HUES64 (cell line): Measurements from ENCODE around the gene TAF6L. TPM values are rescaled to one million over a fixed set of nuclear protein-coding genes. Genes with fewer than 3 reads are reported as not detected.
"Not testable (repeated sequence)": the region's sequence is repeated elsewhere in the genome, so short reads cannot be mapped to it uniquely, and the experiment has no call there.

Experiments
- H3K27ac ChIP-seq: 2 replicates; pipeline ENCODE4 v1.7.0; 2013; ENCODE audit warnings: low read depth, low read length, inconsistent platforms
- H3K27me3 ChIP-seq: 2 replicates; pipeline ENCODE4 v1.6.1; 2013; ENCODE audit warnings: mild to moderate bottlenecking, low read length; ENCODE audit not compliant: insufficient read depth
- H3K36me3 ChIP-seq: 2 replicates; pipeline ENCODE4 v1.6.1; 2013; ENCODE audit warnings: mild to moderate bottlenecking, low read length; ENCODE audit not compliant: insufficient read depth
- H3K4me1 ChIP-seq: 2 replicates; pipeline ENCODE4 v1.6.1; 2013; ENCODE audit warnings: mild to moderate bottlenecking, low read length, moderate library complexity; ENCODE audit not compliant: insufficient read depth
- H3K4me3 ChIP-seq: 2 replicates; pipeline ENCODE4 v1.5.1; 2013; ENCODE audit warnings: mild to moderate bottlenecking, low read length, moderate library complexity
- H3K9ac ChIP-seq: 2 replicates; pipeline ENCODE4 v1.6.1; 2013; ENCODE audit warnings: mild to moderate bottlenecking, low read depth, low read length
- H3K9me3 ChIP-seq: 2 replicates; pipeline ENCODE4 v1.6.1; 2013; ENCODE audit warnings: low read depth, low read length; ENCODE audit not compliant: insufficient read depth
- WGBS: fragments of 150-250, 120-280 bp; methylation state at CpG from one replicate; pipeline ENCODE4 v1.1.7; 2013; ENCODE audit warnings: missing lambda C conversion rate; 5-methylcytosine and 5-hydroxymethylcytosine counted together
- polyA plus RNA-seq, 2 experiments: library from polyadenylated mRNA; stranded (reverse); fragments of 50-300 nt; gene quantifications; one replicate each; pipeline ENCODE4 v1.2.3, GENCODE V29; 2013

TAF6L gene
- 20.6 TPM for polyA plus RNA-seq (2013, experiment 1 of 2)
- 27.1 TPM for polyA plus RNA-seq (2013, experiment 2 of 2)

GRCh38 chr11:62771144-62772021, at the start of gene TAF6L:
Gene TAF6L, plus strand, starts transcription at chr11:62771396. Its CDS starts 4,388 bp downstream, at chr11:62775784.
- Histone ChIP-seq H3K9ac (peak within 1 kb of the TSS; percentile 79), H3K9me3 (no peaks in the 10 kb centered on the region), H3K4me1 (peaks cover 9% of the 10 kb centered on the region; the same call in 1 of the 2 replicates), H3K27me3 (no peaks in the 10 kb centered on the region), H3K36me3 (peaks cover 27% of the 10 kb centered on the region), H3K27ac (peak within 1 kb of the TSS; percentile 96), H3K4me3 (peak within 1 kb of the TSS; percentile 95)
- WGBS = under 1% methylated on average over 54 of the region's 60 CpGs

DNA sequence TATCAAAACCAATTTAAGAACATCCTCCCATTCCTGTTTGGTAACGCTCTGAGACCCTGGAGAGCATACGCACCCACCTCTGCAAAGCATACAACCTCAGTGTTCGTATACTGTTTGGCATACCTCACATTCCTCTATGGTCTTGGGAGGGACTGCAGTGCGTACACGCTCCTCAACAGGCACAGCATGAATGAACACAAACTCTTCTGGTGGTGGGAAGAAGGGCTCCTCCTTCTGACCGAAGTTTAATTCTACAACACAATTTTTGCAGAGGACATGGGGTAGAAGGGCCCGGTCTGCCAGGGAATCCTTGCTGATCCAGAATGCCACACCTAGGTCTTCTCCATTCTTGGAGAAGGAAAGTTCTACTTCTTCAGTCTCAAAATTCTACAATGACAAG, 49.2 kb upstream of the TAF6L start:
- Histone ChIP-seq H3K9me3 (no peaks in the 10 kb centered on the region), H3K4me3 (no peak overlapping the region), H3K4me1 (peaks cover 11% of the 10 kb centered on the region), H3K9ac (no peak overlapping the region), H3K27me3 (no peaks in the 10 kb centered on the region), H3K27ac (no peak overlapping the region), H3K36me3 (peaks cover 80% of the 10 kb centered on the region)
- 96% methylated on average over 7 of the region's 7 CpGs for WGBS

DNA sequence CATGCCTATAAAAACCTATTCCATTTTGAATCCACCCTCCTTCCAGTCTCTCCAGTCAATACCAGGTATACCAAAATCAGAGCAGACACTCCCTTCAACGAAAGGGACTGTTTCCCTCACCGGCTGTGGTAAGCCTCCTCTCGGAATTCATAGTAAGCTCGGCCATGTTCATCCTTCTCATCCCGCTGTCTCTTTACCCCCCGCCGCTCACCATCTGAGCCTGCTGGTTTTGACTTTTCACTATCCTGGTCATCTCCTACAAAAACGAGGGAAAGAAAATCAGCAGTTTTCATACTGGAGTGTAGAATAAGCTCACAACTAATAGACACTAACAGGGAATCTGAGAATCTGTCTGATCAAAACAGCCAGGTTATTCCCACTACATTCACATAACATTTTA, 47.0 kb upstream of the TAF6L start:
- Histone ChIP-seq H3K27ac (no peak overlapping the region), H3K27me3 (no peaks in the 10 kb centered on the region), H3K4me1 (peaks cover 11% of the 10 kb centered on the region), H3K36me3 (peaks cover 58% of the 10 kb centered on the region), H3K9me3 (no peaks in the 10 kb centered on the region), H3K4me3 (0 out of 2 replicates have a peak overlapping the region, but pooled peaks have one; percentile 99), H3K9ac (no peak overlapping the region)
- WGBS = 84% methylated on average over 8 of the region's 8 CpGs

DNA sequence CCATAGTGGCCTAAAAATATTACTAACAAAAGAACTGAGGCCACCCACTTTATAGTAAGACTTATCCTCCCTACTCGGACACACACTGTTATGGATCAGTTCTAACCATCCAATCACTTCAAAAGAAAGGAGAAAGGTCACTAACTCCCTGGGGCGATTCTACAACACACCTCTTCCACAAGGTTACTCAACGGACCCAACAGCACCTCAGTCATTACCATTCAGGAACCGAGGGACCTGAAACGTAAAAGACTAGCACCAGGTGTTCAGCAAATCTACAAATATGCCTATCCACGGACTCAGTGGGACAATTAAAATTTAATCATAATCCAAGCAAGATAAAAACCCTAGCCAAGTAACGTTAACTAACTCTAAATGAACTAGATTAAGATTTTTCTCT, 45.5 kb upstream of the TAF6L start:
- 4% methylated on average over 7 of the region's 7 CpGs for WGBS
- H3K27ac ChIP-seq = no peak overlapping the region; the same call in 1 of the 2 replicates
- H3K4me1 ChIP-seq = peaks cover 15% of the 10 kb centered on the region
- peak overlapping the region; percentile 99 for H3K4me3 ChIP-seq
- no peaks in the 10 kb centered on the region for H3K9me3 ChIP-seq
- H3K27me3 ChIP-seq = no peaks in the 10 kb centered on the region
- peaks cover 47% of the 10 kb centered on the region for H3K36me3 ChIP-seq
- H3K9ac ChIP-seq = peak overlapping the region; percentile 93

DNA sequence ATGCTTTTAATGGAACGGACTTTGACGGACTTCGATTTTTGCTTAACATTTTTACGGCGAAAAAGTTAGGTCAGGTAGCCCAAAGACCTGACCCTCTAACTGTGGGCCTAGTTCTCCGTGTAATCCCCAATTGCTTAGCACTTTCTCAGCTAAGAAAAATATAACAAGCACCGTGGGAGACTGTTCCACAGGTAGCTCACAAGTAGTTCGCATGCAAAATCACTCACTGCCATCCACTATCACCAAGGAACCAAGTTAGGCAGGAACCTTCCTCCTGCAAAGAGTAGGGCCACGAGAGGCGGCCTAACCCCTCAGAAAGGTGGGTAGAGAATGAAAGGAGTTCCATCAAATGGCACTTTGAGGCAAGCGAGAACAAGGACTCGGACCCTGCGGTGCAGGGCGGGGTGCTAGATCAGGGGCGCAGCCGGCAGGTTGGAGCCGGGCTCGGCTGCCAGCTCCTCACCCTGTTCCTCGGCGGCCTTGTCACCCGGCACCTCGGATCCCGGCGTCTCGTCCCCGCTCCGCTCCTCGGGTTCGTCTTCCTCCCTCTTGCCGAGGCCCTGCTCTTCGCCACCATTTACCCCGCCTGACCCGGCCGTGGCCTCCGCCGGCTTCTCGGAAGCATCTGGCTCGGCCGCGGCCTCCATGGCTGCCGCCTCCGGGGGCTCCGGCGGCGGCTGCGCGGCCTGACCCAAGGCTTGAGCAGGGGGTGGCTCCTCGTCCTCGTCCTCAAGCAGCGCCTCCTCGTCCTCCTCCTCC, 44.9 kb upstream of the TAF6L start:
- peak overlapping the region; percentile 99 for H3K27ac ChIP-seq
- H3K9ac ChIP-seq = peak overlapping the region; percentile 93
- peak overlapping the region; percentile 99 for H3K4me3 ChIP-seq
- no peaks in the 10 kb centered on the region for H3K9me3 ChIP-seq
- no peaks in the 10 kb centered on the region for H3K27me3 ChIP-seq
- H3K36me3 ChIP-seq = peaks cover 44% of the 10 kb centered on the region
- peaks cover 15% of the 10 kb centered on the region for H3K4me1 ChIP-seq
- WGBS = under 1% methylated on average over 51 of the region's 51 CpGs

DNA sequence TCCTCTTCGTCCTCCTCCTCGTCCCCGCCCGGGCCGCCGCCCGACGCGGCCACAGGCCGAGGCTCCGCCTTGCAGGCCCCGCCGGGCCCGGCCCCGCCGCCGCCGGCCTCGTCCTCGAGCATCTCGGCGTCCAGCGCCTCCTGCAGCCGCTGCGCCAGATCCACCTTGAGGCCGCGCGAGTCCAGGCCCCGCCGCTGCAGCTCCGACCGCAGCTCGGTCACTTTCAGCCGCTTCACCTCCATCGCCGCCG, 44.4 kb upstream of the TAF6L start:
- under 1% methylated on average over 37 of the region's 37 CpGs for WGBS
- peaks cover 15% of the 10 kb centered on the region for H3K4me1 ChIP-seq
- peak overlapping the region; percentile 99 for H3K27ac ChIP-seq
- no peaks in the 10 kb centered on the region for H3K27me3 ChIP-seq
- H3K36me3 ChIP-seq = peaks cover 40% of the 10 kb centered on the region
- H3K9ac ChIP-seq = peak overlapping the region; percentile 93
- H3K4me3 ChIP-seq = peak overlapping the region; percentile 99
- H3K9me3 ChIP-seq = no peaks in the 10 kb centered on the region

DNA sequence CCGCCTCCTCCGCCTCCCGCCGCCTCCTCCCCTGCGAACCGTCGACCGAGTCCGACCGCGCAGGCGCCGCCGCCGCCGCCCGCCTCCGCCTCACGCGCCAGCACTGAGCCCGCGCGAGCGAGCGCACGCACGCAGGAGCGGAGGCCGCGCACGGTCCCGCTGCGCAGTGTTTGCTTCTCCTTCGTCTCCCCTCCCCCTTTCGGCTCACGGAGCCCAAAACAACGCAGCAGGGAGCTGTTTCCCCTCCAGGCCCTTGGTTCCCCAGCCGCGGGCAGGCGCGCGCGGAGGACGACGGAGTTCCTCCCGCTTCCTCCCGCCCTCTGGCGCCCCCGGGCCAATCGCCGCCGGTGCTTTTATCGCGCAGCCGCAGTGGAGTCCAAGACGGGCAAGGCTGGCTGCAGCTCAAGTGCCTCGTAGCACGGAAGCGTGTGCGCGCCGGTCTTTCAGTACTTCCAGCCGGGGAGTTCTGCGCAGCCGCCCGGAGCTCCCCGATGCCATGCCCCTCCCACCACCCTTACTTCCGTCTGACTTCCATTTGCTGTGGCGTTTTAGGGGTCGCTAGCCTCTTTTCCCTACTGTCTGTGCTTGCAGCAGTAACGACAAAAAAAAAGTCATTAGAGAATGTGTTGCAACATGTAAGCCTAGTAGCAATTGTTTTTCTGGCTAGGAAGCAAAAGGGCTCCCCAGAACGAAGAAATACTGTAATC, 43.9 kb upstream of the TAF6L start, which contains the start of gene HNRNPUL2:
Gene HNRNPUL2 (minus strand): TSS at position 293 of the 707 bp plus-strand sequence. CDS start 301 bp downstream, outside the sequence.
- Histone ChIP-seq H3K9me3 (no peaks in the 10 kb centered on the region), H3K36me3 (peaks cover 35% of the 10 kb centered on the region), H3K27ac (peak within 1 kb of the TSS; percentile 99), H3K9ac (peak within 1 kb of the TSS; percentile 93), H3K27me3 (no peaks in the 10 kb centered on the region), H3K4me1 (peaks cover 15% of the 10 kb centered on the region), H3K4me3 (peak within 1 kb of the TSS; percentile 99)
- under 1% methylated on average over 72 of the region's 72 CpGs for WGBS

GRCh38 chr11:62727872-62728170, 43.4 kb upstream of the TAF6L start:
- Histone ChIP-seq H3K4me3 (peak overlapping the region; percentile 99), H3K27me3 (no peaks in the 10 kb centered on the region), H3K9me3 (no peaks in the 10 kb centered on the region), H3K9ac (peak overlapping the region; percentile 93), H3K27ac (peak overlapping the region; percentile 99), H3K4me1 (peaks cover 15% of the 10 kb centered on the region), H3K36me3 (peaks cover 32% of the 10 kb centered on the region)
- under 1% methylated on average over 20 of the region's 20 CpGs for WGBS

DNA sequence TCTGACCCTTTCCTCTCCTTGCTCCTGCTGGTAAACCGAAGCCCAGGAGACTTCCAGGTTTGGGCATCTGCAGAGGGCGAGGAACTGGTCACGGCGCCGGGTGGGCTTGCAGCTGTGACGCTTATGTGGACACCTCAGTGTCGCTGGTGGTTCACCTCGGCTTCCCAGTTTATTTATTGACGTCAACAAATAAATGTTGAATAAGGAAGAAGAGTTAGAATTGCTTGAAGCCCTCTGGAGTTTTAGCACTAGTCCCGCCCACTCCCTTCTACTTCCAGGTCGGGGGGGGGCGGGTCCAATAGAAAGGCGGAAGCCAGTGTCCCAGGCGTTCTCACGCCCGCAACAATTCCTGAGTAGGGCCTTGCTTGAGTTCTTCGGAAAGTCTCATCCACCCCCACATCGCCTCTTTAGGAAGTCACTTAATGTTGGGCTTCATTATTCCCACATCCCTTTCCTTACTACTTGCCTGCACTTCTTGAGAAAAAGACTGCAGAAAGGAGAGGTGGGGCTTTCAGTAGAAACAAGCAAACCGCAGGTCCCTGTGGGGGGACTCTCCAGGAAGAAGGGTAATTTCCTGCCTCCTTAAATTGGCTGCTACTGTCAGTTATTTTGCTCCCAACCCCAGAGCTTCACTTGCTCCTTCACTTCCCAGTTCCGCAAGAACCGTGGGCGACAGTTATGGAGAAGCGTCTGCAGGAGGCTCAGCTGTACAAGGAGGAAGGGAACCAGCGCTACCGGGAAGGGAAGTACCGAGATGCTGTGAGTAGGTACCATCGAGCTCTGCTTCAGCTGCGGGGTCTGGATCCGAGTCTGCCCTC, 42.8 kb upstream of the TAF6L start, which contains the start of gene TTC9C:
Gene TTC9C (plus strand): TSS at position 316 of the 818 bp plus-strand sequence. CDS start 363 bp downstream, at position 679.
- Histone ChIP-seq H3K9ac (peak within 1 kb of the TSS; percentile 93), H3K27ac (peak within 1 kb of the TSS; percentile 99), H3K4me1 (peaks cover 15% of the 10 kb centered on the region), H3K9me3 (no peaks in the 10 kb centered on the region), H3K27me3 (no peaks in the 10 kb centered on the region), H3K36me3 (peaks cover 32% of the 10 kb centered on the region), H3K4me3 (peak within 1 kb of the TSS; percentile 99)
- under 1% methylated on average over 29 of the region's 29 CpGs for WGBS

DNA sequence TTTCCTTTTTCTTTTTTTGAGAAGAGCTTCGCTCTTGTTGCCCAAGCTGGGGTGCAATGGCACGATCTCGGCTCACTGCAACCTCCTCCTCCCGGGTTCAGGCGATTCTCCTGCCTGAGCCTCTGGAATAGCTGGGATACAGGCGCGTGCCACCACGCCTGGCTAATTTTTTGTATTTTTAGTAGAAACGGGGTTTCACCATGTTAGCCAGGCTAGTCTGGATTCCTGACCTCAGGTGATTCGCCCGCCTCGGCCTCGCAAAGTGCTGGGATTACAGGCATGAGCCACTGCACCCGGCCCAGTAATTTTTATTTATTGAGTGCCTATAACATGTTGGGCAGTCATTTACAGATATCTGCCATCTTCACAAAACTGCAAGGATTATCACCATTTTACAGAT, 41.1 kb upstream of the TAF6L start:
- Histone ChIP-seq H3K36me3 (peaks cover 24% of the 10 kb centered on the region), H3K4me3 (peak overlapping the region; percentile 99)
- not testable (repeated sequence) for H3K27ac ChIP-seq, H3K4me1 ChIP-seq, H3K9me3 ChIP-seq, H3K9ac ChIP-seq, H3K27me3 ChIP-seq
- WGBS = 97% methylated on average over 14 of the region's 14 CpGs
